Loucy (cell line): ENCODE results near the gene SLC19A1.

ENCODE experiments used
- EZH2phosphoT487 ChIP-seq: fragments of 200-600 bp; IDR thresholded peaks from 2 replicates; pipeline ENCODE4 v1.6.1; 2018; ENCODE audit warnings: antibody characterized with exemption, mild to moderate bottlenecking, moderate library complexity, borderline replicate concordance
- TF ChIP-seq, protein P1 (sequence below): fragments of 200-600 bp; sonication (generic); conservative IDR thresholded peaks from 2 replicates; pipeline ENCODE4 v1.5.1; 2014; ENCODE audit warnings: mild to moderate bottlenecking, antibody characterized with exemption, low read length

DNA sequence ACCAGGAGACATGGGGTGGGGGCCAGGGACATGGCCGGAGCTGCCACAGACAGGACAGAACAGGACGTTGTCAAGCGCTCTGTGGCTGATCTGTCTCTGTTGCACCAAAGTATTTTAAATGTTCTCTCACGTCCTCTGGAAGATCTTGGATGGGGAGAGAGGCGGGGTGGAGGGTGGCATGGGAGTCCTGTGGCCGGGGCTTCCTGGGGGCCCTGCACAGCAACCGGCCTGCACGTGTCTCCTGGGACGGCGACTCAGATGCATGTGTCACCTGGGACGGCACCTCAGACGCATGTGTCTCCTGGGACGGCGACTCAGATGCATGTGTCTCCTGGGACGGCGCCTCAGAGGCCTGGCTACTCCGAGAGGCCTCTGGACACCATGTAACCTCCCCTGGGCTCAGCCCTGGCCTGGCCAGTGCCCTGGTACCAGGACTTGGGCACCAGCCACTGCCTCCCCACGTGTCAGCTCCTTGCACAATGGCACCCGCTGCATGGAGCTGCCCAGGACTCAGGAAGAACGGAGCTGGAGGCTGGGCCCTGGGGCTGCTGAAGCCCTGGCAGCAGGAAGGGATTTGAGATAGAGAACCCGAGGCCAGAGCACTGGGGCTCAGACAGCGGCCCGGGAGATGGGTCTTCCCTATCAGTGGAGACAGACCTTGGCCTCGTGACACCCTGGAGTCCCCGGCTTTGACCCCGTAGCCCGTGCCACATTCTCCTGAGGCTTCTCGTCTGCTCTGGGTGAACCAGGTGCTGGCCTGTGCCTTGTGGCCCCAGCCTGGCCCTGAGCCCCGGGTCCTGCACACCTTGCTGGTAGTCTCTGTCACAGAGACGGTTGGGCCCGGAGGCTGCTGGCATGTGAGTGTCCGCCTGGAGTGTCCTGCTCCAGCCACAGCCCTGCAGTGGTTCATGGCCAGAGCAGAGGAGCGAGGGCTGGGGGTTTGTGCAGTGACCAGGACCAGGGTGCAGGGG is 14.7 kb upstream of the SLC19A1 start:
- TF ChIP-seq, protein P1, sequence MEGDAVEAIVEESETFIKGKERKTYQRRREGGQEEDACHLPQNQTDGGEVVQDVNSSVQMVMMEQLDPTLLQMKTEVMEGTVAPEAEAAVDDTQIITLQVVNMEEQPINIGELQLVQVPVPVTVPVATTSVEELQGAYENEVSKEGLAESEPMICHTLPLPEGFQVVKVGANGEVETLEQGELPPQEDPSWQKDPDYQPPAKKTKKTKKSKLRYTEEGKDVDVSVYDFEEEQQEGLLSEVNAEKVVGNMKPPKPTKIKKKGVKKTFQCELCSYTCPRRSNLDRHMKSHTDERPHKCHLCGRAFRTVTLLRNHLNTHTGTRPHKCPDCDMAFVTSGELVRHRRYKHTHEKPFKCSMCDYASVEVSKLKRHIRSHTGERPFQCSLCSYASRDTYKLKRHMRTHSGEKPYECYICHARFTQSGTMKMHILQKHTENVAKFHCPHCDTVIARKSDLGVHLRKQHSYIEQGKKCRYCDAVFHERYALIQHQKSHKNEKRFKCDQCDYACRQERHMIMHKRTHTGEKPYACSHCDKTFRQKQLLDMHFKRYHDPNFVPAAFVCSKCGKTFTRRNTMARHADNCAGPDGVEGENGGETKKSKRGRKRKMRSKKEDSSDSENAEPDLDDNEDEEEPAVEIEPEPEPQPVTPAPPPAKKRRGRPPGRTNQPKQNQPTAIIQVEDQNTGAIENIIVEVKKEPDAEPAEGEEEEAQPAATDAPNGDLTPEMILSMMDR, result no peak
- no peak for TF ChIP-seq EZH2phosphoT487
